CD4-positive, alpha-beta T cell treated with Interleukin-17A for 1 hour (primary cell): ENCODE measurements around the gene COG4.

Experiments used
- DNase-seq: peaks from one replicate; pipeline ENCODE4 v3.0.0-alpha.2; 2020

COG4 gene

GRCh38 chr16:70430667-70431536 is 92.5 kb downstream of the COG4 start:
- peak; percentile 80 for DNase-seq
